Measurements from ENCODE around the gene FOXN3. TPM values are rescaled to one million over a fixed set of nuclear protein-coding genes. Genes with fewer than 3 reads are reported as not detected.
"Not testable (repeated sequence)": the region's sequence is repeated elsewhere in the genome, so short reads cannot be mapped to it uniquely, and the experiment has no call there.

The FOXN3 gene
- total RNA-seq, 1 donor from 2014 or later = 41.4 TPM

DNA sequence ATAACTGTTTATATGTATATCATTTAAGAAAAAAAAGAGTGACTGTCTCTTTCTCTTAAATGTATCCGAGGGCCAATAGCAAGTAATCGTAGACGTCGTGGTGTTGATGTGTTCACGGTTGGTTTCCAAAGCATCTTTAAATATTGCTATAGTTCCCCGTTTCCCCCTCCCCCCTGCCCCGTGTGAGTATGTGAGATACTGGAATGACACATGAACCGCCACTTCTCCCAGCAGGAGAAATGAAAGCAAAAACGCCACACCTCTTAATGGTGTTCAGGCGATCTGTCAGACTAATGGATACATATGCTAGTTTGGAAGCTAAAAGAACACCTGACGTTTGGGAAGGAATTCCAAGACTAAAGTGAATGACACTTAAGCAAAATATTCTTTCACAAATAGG lies 258.3 kb downstream of the FOXN3 start:
- H3K27me3 Mint-ChIP-seq (ENCODE audit: low read depth) = no peaks in the 10 kb centered on the region
- H3K4me1 Mint-ChIP-seq = peaks cover 3% of the 10 kb centered on the region
- no peak overlapping the region for H3K27ac Mint-ChIP-seq (ENCODE audit: unreplicated experiment)
- no peaks in the 10 kb centered on the region for H3K9me3 Mint-ChIP-seq
- peaks cover 8% of the 10 kb centered on the region for H3K36me3 Mint-ChIP-seq (ENCODE audit: low read depth)
- TF ChIP-seq, protein P1, sequence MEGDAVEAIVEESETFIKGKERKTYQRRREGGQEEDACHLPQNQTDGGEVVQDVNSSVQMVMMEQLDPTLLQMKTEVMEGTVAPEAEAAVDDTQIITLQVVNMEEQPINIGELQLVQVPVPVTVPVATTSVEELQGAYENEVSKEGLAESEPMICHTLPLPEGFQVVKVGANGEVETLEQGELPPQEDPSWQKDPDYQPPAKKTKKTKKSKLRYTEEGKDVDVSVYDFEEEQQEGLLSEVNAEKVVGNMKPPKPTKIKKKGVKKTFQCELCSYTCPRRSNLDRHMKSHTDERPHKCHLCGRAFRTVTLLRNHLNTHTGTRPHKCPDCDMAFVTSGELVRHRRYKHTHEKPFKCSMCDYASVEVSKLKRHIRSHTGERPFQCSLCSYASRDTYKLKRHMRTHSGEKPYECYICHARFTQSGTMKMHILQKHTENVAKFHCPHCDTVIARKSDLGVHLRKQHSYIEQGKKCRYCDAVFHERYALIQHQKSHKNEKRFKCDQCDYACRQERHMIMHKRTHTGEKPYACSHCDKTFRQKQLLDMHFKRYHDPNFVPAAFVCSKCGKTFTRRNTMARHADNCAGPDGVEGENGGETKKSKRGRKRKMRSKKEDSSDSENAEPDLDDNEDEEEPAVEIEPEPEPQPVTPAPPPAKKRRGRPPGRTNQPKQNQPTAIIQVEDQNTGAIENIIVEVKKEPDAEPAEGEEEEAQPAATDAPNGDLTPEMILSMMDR (conservative IDR thresholded peaks at IDR 0.05) = no peak
- H3K4me3 Mint-ChIP-seq = no peak overlapping the region
- DNase-seq (ENCODE audit: low read depth, low spot score) = no peak

DNA sequence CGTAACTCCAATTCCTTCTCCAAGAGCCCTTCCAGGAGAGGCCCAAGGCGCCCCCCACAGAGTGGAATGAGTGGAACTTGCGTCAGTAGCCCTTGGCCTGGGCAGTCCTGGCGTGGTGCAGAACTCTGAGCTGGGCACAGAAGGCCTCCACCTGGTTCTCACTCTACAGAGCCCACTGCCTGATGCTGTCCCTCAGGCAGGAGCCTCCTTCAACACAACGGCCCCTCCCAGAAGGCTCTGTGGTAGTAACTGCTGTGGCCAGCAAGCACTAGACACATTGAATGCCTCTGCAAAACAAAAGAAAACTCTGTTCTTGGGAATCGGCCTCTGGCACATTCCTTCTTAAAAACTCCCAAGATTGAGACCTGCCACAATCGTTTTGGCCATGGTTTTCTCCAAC lies 258.9 kb downstream of the FOXN3 start:
- not testable (repeated sequence) for H3K9me3 Mint-ChIP-seq; H3K4me3 Mint-ChIP-seq; H3K27me3 Mint-ChIP-seq (ENCODE audit: low read depth); H3K36me3 Mint-ChIP-seq (ENCODE audit: low read depth); H3K27ac Mint-ChIP-seq (ENCODE audit: unreplicated experiment); H3K4me1 Mint-ChIP-seq; DNase-seq (ENCODE audit: low read depth, low spot score)

DNA sequence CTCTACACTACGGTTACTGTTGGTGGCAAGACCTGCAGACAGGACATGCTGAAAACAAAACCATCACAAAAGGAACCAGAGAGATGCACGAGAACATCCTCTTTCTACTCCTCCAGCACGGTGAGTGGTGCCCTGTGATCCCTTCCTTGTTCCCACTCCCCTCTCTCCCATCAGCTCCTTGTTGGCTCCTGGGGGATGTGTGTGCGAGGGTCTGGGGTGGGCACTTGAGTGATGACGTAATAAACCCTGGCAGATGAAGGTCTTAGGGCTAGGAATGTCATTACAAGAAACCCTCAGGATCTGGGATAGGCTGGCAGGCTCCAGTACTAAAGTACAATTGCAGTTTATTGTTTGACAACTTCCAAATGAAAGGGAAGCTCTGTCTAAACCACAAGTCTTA lies 261.5 kb downstream of the FOXN3 start:
- no peak for DNase-seq (ENCODE audit: low read depth, low spot score)
- Mint-ChIP-seq H3K27ac (ENCODE audit: unreplicated experiment) (peak overlapping the region; percentile 6), H3K9me3 (peaks cover 5% of the 10 kb centered on the region), H3K4me1 (peaks cover 3% of the 10 kb centered on the region), H3K4me3 (no peak overlapping the region), H3K36me3 (ENCODE audit: low read depth) (peaks cover 7% of the 10 kb centered on the region), H3K27me3 (ENCODE audit: low read depth) (no peaks in the 10 kb centered on the region)
- TF ChIP-seq, protein P1 (conservative IDR thresholded peaks at IDR 0.05) = no peak

DNA sequence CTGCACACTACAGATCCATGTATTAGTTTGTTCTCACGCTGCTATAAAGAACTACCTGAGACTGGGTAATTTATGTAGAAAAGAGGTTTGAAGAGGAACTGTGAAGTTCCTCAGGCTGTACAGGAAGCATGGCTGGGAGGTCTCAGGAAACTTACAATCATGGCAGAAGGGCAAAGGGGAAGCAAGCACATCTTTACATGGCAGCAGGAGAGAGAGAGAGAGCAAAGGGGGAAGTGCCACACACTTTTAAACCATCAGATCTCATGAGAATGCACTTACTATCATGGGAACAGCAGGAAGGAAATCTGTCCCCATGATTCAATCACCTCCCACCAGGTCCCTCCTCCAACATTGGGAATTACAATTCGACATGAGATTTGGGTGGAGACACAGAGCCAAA lies 265.3 kb downstream of the FOXN3 start:
- not testable (repeated sequence) for H3K9me3 Mint-ChIP-seq; H3K36me3 Mint-ChIP-seq (ENCODE audit: low read depth); H3K27me3 Mint-ChIP-seq (ENCODE audit: low read depth); DNase-seq (ENCODE audit: low read depth, low spot score); H3K4me3 Mint-ChIP-seq; H3K27ac Mint-ChIP-seq (ENCODE audit: unreplicated experiment); H3K4me1 Mint-ChIP-seq

DNA sequence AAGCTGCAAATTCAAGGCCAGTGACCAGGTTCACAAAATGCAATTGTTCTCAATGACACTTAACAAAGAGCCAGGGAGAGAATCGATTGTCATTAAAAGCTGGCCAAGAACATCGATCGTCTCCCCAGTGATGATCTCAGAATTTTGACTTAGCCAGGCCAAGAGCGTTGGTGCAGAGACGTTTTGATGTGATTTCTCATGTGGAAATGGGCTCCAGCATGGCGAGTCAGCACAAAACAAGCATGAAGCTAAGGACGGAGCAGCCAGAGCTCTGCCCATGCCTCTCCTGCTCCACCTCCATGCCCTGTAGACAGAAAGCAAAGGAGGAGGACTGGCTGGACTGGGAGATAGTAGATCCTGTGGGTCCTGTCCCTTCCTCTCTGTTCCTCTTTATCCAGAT lies 270.8 kb downstream of the FOXN3 start:
- Mint-ChIP-seq H3K27me3 (ENCODE audit: low read depth) (peaks cover 2% of the 10 kb centered on the region), H3K9me3 (no peaks in the 10 kb centered on the region), H3K4me3 (no peak overlapping the region), H3K4me1 (peaks cover 10% of the 10 kb centered on the region), H3K36me3 (ENCODE audit: low read depth) (no peaks in the 10 kb centered on the region), H3K27ac (ENCODE audit: unreplicated experiment) (peak overlapping the region; percentile 71)
- TF ChIP-seq, protein P1 (conservative IDR thresholded peaks at IDR 0.05) = no peak
- no peak for DNase-seq (ENCODE audit: low read depth, low spot score)

DNA sequence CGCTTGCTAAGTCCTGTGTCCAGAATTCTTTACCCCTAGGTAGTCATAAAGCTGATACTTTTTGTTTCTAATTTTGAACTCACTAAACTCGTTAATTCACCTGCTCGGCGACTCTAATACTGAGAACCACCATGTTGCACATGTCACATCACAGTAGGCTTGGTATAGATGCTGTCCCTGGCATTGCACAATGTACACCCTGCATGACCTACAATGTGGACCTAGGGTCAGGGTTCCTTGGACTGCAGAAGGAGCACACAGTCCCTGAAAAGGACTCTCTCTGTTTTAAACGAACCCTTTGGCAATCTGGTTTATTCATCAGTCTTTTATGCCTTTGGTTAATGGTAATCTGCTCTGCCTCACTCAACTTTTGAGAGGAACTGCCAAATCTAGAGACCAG lies 272.4 kb downstream of the FOXN3 start:
- TF ChIP-seq, protein P1 (conservative IDR thresholded peaks at IDR 0.05) = no peak
- no peaks in the 10 kb centered on the region for H3K9me3 Mint-ChIP-seq
- peaks cover 2% of the 10 kb centered on the region for H3K27me3 Mint-ChIP-seq (ENCODE audit: low read depth)
- H3K4me3 Mint-ChIP-seq = no peak overlapping the region
- H3K27ac Mint-ChIP-seq (ENCODE audit: unreplicated experiment) = no peak overlapping the region
- H3K4me1 Mint-ChIP-seq = peaks cover 15% of the 10 kb centered on the region
- no peak for DNase-seq (ENCODE audit: low read depth, low spot score)
- H3K36me3 Mint-ChIP-seq (ENCODE audit: low read depth) = no peaks in the 10 kb centered on the region

DNA sequence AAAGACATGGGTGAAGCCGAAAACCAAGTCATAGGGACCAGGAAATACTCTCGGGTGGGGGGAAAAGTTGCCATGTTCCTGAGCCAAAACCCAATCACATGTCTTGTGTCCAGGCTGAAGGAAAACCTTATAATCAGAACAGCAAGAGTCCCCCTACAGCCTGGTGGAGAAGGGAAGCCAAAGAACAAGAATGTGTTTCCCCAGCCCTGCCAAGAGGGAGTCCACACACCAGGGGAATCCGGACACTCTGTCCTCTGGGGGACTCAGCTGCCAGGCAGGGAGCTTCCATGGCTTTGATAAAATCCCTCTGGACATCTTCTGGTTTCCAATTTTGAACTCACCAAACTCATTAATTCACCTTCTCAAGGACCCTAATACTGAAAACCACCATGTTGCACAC lies 273.0 kb downstream of the FOXN3 start:
- H3K4me3 Mint-ChIP-seq = no peak overlapping the region
- peaks cover 16% of the 10 kb centered on the region for H3K4me1 Mint-ChIP-seq
- H3K27ac Mint-ChIP-seq (ENCODE audit: unreplicated experiment) = no peak overlapping the region
- TF ChIP-seq, protein P1 (conservative IDR thresholded peaks at IDR 0.05) = no peak
- DNase-seq (ENCODE audit: low read depth, low spot score) = no peak
- H3K36me3 Mint-ChIP-seq (ENCODE audit: low read depth) = no peaks in the 10 kb centered on the region
- peaks cover 2% of the 10 kb centered on the region for H3K27me3 Mint-ChIP-seq (ENCODE audit: low read depth)
- no peaks in the 10 kb centered on the region for H3K9me3 Mint-ChIP-seq

All from neural crest cell (in vitro differentiated cells).